NCI-H2227 (cell line): Measurements from ENCODE around the gene TBC1D24.
A peak's percentile ranks its signal among the peaks of the same experiment; 100 is the strongest.
"Not testable (repeated sequence)": the region's sequence is repeated elsewhere in the genome, so short reads cannot be mapped to it uniquely, and the experiment has no call there.

Experiments used
- DNase-seq: peaks from one replicate; lab custom pipeline; 2025; ENCODE audit not compliant: unreplicated experiment; lab: John Stamatoyannopoulos, UW

The TBC1D24 gene

DNA sequence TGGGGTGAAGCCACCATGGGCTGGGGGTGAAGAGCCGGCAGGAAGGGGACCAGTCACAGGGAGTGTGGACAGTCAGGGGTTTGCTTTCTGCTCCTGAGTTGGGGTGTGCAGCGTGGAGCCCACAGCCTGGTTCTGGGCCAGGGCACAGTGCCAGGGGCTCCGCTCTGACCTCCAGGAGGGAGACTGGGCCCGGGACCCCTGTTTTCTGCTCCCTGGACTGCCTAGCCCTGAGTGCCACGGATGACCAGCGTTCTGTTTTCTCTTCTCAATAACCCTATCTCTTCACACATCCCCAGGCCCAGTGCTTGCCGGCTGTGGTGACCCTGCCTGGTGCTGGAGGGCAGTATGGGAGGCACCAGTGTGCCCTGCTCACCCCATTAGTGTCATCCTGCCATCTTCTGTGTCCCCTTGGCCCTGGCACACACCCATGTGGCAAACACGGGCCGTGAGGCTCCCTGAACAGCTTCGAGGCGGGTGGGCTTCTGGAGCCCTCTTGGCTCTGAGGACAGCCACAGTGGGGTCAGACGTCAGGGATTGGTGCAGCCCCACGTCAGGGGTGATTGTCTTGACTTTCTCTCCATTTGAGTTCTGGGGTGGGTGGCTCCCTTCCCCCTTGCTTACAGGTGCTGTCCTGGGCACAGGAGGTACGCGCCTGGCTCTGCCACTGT lies 55.2 kb downstream of the TBC1D24 start:
- no peak for DNase-seq

DNA sequence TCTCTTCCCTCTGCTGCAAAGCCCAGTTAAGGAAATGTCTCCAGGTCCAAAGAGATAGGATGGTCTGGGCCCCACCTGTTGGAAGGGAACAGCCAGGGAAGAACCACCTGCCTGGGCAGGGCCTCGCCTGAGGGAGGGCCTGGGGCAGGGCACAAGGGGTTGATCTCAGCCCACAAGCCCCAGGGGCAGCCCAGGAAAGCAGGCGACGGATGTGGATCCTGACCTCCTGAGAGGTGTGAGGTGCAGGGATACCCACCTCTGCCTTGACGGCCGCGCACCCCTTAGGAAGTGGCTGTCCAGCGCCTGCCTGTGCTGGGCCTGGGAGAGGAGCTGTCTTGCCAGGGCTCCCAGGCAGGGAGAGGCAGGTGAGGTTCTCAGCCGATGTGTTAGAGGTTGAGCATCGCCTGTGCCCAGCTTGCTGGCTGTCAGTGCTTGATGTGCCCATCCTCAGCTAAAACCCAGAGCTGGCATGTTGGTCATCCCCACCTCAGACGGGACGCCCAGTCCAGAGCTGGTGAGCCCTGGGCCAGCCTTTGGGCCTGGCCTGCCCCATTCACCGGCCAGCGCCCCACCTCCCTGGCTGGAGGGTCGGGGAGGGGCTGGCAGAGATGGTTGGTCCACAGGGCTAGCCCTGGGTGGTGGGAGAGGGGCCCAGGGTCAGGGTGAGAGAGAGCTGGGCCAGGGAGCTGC lies 55.8 kb downstream of the TBC1D24 start:
- DNase-seq, result no peak

DNA sequence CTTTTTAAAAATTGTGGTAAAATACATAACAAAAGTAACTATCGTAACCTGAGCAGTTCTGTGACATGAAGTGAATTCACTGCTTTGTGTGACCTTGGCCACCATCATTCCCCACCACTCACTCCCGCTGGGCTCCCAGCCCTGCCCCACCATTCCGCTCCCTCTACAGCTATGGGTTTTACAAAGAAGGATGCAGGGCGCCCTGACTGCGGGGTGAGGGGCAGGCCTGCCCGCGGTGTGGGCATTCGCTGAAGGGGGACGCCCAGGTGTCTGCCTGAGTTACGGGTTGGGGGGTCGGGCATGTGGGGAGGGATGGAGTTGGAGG lies 56.4 kb downstream of the TBC1D24 start, which contains the start of gene CEMP1:
CEMP1 (minus strand) TSS at position 38 of the 325 bp plus-strand sequence. CDS start 335 bp downstream, outside the sequence.
- DNase-seq, result no peak

DNA sequence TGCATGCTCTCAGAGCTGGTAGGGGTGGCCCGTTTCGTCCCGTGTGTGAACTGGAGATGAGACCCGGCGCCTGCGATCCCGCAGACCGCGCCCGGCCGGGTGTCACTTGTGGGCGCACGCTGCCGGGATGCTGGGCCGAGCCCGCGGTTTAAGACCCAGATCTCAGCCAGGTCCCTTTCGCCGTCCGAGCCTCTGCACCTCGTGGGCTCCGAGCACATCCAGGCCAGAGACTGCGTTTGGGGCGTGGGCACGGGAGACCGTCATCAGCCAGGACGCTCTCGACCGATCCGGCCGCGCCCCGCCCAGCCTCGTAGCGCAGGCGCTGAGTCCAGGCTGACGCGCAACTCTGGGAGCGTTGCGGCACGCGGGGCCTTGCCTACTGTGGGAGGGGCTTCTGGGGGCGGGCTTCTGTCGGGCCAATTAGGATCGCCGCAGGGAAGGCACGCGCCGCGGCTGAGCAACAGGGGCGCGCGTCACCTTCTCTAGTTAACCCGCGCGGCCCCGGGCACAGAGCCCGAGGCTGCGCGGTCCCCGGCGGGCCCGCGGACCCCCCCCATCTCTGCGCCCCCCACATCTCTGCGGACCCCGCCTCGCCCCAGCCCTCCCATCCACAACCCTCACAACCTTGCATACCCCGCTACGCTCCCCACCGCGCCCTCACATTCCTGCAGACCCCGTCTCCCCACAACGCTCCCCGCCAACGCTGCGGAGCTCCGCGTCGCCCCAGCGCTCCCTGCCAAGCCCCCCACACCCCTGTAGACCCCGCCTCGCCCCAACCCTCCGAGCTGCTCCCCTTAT lies 57.0 kb downstream of the TBC1D24 start:
- DNase-seq, result peak; percentile 99

DNA sequence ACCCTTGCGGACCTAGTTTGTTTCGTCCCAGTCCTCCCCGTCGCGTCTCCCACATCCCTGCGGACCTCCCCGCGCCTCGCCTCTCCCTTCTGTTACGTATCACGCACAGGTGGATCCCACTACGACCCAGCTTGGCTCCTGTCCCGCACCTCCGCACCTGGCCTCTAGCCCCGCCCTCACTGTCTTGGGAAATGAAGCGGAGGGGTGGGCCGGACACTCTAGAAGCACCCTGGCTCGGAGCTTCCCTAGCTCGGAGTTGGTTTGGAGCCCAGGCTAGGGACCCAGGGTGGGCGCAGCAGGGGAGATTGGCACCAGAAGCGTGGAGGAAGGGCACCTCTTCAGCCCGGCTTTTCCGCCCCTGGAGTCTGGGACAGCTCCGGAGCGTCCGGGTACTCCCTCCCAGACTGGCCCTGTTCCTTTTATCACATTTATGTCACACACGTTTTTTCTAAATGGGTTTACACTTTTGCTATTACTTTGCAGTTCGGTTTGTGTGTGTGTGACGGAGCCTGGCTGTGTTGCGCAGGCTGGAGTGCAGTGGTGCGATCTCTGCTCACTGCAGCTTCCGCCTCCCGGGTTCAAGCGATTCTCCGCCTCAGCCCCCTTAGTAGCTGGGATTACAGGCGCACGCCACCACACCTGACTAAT lies 57.7 kb downstream of the TBC1D24 start:
- DNase-seq, result peak; percentile 70

DNA sequence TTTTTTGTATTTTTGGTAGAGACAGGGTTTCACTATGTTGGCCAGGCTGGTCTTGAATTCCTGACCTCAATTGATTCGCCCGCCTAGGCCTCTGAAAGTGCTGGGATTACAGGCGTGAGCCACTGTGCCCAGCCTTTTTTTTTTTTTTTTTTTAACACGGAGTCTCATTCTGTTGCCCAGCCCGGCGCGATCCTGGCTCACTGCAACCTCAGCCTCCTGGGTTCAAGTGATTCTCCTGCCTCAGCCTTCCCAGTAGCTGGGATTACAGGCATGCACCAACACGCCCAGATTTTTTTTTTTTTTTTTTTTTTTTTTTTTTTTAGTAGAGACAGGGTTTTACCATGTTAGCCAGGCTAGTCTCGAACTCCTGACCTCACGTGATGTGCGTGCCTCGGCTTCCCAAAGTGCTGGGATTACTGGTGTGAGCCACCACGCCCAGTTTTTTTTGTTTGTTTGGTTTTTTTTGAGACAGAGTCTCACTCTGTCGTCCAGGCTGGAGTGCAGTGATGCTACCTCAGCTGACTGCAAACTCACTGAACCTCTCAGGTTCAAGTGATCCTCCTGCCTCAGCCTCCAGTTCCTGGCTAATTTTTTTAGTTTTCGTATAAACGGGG lies 58.3 kb downstream of the TBC1D24 start:
- not testable (repeated sequence) for DNase-seq

DNA sequence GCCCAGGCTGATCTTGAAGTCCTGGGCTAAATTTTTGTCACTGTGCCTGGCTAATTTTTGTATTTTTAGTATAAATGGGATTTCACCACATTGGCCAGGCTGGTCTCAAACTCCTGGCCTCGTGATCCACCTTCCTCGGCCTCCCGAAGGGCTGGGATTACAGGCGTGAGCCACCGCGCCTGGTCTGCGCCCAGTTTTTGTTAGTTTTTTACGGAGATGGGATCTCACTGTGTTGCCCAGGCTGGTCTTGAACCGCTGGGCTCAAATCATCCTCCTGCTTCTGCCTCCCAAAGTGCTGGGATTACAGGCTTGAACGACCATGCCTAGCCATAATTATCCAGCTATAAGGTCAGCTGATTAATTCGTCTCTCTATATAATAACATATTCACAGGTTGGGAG lies 59.0 kb downstream of the TBC1D24 start:
- no peak for DNase-seq

DNA sequence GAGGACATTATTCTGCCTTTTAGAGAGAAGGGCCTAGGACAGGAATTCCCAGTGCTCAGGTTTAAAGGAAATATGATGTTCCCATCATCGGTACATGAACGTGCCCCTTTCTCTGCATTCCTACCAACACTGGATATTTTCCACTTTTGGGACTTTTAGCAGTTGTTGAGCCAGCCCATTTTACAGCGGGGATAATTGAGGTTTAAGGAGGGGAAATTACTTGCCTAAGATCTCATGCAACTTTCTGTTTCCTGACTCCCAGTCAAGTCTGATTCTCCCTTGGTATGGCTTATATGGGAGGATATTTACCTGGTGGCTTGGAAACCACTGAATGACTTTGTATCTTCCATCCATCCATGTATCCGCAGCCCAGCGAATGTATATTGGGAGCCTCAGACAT lies 59.4 kb downstream of the TBC1D24 start:
- not testable (repeated sequence) for DNase-seq

DNA sequence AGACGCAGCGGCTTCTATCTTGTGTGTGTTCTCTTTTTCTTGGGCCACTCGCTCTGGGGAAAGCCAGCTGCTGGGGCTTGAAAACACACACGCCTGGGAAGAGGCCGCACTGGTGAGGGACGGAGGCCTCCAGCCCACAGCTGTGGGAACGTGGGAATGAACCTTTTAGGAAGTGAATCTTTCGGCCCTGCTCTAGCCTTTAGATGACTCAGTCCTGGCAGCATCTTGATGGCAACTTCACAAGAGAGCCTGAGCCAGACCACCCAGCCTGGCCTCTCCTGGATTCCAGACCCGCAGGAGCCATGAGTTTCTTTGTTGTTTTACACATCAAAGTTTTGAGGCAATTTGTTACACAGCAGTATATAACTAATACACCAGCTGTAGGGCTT lies 60.7 kb downstream of the TBC1D24 start:
- no peak for DNase-seq

DNA sequence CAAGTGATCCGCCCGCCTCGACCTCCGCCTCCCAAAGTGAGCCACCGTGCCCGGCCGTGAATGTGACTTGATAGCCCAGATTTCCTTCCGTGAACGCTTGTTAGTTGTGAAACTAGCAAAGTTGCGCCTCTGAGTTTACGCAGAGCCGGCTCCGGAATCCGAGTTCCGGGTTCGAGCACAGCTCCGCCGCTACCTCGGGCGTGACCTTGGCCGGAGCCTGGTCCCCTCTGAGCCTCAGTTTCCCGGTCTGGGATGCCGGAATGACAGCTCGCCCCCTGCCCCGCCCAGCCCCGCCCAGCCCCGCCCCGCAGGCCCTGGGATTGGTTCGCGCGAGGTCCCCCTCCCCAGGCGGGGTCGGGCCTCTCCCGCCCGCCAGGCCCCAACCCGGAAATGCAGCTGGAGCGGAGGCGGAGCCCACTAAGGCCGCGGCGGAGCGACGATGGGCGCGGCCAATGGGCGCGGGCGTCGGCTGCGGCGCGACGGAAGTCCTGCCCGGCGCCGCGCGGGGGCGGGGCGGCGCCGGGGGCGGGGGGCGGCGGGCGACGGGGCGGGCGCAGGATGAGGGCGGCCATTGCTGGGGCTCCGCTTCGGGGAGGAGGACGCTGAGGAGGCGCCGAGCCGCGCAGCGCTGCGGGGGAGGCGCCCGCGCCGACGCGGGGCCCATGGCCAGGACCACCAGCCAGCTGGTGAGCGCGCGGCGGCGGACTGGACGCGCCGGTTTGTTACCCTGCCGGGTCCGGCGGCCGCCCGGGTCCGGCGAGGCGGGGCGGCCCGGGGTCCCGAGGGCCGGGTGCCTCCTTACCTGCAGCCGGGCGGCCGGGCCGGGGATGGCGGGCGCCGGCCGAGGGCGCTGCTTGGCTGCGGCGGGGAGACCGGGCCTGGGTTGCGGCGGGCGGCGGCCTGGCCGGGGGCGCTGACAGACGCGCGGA lies 62.8 kb downstream of the TBC1D24 start, which contains the start of gene PDPK1:
PDPK1 (plus strand) TSS at position 571 of the 929 bp plus-strand sequence; CDS start at position 663, 92 bp downstream.
- DNase-seq, result peak; percentile 98

DNA sequence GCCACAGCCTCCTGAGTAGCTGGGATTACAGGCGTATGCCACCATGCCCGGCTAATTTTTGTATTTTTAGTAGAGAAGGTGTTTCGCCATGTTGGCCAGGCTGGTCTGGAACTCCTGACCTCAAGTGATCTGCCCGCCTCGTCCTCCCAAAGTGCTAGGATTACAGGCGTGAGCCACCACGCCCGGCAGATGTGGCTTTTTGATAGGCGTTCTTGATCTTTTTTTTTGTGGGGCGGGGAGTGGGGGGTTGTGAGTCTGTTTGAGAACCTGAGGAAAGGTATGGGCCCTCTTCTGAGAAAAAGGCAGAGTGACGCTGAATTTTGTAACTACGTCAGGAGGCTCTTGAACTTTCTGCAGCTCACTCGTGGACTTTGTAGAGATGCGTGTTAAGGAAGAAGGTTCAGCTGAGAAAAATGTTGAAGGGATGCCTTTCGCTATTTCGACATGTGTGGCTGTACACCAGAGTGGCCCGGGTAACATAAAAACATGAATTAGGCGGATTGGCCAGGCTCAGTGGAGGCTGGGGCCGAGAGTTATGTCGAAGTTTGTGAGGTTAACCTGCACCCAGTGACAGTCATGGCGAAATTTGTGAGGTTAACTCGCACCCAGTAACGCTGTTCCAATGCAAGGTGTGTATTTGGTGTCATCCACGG lies 64.4 kb downstream of the TBC1D24 start:
- DNase-seq, result not testable (repeated sequence)

DNA sequence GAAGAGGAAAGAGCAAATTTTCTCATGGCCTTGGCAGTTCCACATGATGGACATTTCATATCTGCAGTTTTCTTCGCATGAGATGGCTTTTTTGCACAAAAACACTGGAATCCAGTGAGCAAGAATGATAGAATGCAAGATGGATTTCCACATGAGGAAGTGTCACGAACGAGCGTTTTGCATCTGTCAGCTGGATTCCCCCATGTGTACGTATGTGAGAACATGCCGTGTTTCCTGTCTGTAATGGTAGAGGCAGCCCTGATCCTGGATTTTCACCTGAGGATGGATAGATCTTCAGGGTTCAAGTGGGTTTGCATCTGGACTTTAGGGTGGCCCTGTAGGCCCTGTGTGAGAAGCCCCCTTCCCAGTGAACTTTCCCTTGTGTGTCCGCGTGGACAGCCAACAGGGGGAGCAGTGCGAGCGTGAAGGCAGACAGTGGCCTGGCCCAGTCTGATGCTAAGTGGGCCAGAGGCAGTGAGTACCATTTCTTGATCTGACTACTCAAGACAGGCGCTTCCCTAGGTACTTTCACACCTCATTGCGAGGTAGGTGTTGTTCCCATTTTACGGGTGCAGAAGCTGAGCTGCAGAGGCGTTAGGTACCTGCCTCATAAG lies 65.0 kb downstream of the TBC1D24 start:
- DNase-seq, result peak; percentile 36

DNA sequence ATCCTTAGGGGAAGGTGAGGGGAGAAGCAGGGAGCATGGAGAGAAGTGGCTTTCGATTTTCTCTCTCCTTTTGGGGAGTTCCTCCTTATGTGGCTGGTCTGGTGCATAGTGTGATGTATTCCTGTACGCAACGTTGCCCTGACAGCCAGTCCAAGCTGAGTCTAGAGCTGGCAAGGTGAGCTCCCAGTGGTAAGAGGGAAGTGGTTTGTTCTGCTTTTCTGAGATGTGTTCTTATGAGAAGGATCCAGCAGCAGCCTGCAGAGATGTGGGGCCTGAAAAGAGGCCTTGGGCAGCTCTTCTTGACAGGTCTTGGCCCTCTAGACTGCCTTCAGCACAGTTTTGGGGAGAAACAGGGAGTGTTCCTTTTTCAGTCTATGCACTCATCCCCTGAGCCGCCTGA lies 66.0 kb downstream of the TBC1D24 start:
- DNase-seq, result not testable (repeated sequence)

DNA sequence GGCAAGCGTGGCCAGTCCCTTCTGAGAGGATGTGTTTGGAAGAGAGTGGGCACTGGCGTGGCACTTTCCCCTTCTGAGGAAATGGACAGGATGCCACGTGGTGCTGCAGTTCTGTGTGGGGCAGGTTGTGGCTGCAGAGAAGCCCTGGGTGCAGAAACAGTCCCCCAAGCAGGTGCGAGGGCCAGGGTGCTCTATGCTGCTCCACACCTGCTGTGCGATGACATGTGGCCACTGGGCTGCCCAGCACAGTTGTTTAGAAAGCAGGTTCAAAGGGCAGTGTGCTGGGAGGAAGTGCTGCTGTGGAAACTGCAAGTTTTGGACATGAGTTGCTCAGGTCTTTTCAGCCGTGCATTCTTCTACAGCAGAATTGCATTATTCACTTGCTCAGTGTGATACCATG lies 66.5 kb downstream of the TBC1D24 start:
- DNase-seq, result not testable (repeated sequence)

DNA sequence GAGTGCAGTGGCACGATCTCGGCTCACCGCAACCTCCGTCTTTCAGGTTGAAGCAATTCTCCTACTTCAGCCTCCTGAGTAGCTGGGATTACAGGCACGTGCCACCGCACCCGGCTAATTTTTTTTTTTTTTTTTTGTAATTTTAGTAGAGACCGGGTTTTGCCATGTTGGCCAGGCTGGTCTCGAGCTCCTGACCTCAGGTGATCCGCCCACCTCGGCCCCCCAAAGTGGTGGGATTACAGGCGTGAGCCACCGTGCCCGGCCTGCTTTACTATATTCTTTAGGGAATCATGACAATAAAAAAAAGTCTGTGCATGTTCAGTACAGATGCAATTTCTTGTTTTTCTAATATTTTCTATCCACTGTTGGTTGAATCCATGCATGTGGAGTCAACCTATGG lies 68.8 kb downstream of the TBC1D24 start:
- DNase-seq, result not testable (repeated sequence)

DNA sequence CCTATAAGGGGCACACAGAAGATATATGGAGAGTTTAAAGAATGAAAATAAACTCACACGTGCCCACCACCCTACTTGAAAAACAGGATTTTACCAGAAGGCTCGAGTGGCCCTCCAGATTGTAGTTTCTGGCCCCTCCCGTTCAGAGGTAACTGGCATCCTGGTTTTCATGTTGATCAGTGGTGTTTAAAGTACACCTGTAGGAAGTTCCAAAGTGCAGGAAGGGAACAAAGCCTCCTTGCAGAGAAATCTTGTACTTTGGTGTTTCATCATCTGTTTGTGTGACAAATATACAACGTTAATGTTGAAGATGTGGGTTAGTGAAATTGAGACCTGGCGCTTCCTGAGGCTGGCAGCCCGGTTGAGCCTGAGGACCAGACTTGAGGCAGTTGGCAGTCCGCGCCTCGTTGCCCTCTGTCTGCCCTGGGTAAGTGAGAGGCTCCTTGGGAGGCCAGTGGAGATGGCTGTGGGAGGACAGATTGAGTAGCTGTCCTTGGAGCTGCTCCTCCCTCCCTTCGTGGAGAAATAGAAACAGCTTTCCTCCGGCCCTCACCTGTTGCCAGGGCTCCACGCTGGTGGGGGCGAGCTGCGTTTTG lies 75.5 kb downstream of the TBC1D24 start:
- DNase-seq, result not testable (repeated sequence)

DNA sequence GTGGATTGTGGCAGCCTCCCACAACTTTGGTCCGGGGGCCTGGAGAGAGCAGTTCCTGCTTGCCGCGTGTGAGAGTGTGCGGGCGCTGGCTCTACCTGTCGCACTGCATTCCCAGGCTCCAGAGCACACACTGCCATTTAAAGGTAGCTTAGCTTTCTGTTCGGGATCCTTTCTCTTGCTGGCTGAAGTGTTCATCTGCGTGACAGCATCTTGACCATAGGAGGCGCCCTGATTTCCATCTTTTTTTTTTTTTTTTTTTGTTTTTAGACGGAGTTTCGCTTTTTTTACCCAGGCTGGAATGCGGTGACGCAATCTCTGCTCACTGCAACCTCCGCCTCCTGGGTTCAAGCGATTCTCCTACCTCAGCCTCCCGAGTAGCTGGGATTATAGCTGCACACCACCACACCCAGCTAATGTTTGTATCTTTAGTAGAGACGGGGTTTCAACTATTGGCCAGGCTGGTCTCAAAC lies 76.5 kb downstream of the TBC1D24 start:
- DNase-seq, result not testable (repeated sequence)

DNA sequence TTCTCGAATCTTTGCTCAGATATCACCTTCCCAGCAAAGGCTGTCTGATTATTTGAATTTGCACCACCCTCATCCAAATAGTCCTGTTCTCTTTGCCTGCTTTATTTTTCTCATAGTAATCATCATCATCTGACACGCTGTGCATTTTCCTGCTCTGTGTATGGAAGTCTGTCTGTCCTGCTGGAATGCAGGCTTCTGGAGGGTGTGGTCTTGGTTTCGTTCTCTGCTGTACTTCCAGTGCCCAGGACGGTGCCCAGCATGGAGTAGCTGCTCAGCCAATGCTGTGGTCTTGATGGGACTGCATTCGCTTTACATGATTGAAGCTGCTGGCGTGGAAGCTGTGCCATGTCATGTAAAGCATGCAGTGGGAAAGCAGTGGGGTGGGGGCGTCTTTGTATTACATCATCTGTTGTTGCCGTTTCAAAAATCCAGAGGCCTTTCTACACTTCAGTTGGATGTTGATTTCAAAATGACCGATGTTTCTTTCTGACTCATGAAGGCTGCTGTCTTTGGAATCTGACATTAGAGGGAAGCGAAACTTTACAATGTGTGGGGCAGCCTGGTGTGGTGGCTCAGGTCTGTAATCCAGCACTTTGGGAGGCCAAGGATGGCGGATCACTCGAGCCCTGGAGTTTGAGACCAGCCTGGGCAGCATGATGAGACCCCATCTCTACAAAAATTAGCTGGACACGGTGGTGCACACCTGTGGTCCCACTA lies 79.9 kb downstream of the TBC1D24 start:
- DNase-seq, result not testable (repeated sequence)
